Stimulated activated effector memory CD8-positive, alpha-beta T cell treated with anti-CD3 and anti-CD28 coated beads, Interleukin-12 subunit alpha, Interleukin-12 subunit beta, amount 100 ng/mL, for 72 hours (primary cell): ENCODE data around the gene SDHB.
"Not testable (repeated sequence)": the region's sequence is repeated elsewhere in the genome, so short reads cannot be mapped to it uniquely, and the experiment has no call there.

ENCODE experiments used
- ATAC-seq: fragments of 150-1000 bp; cut with Tn5 transposase; 2 replicates; pipeline ENCODE4 v1.10.0; 2021
- DNase-seq, 2 donors: peaks; one replicate each; pipeline ENCODE4 v3.0.0; 2021 to 2022; ENCODE audit warnings: low spot score in 2 of 2
- H3K27ac Mint-ChIP-seq: one replicate; pipeline ENCODE4 v1.8.0; 2022; ENCODE audit warnings: mild to moderate bottlenecking, mixed read lengths
- H3K36me3 Mint-ChIP-seq: one replicate; pipeline ENCODE4 v1.8.0; 2022; ENCODE audit warnings: mild to moderate bottlenecking, mixed read lengths
- H3K4me1 Mint-ChIP-seq: one replicate; pipeline ENCODE4 v1.8.0; 2022; ENCODE audit warnings: mixed read lengths
- H3K4me3 Mint-ChIP-seq: one replicate; pipeline ENCODE4 v1.8.0; 2022; ENCODE audit warnings: mild to moderate bottlenecking, mixed read lengths
- H3K9me3 Mint-ChIP-seq: one replicate; pipeline ENCODE4 v1.8.0; 2022; ENCODE audit warnings: mixed read lengths

Gene SDHB

GRCh38 chr1:17062751-17063150, 8.9 kb upstream of the SDHB start:
- H3K9me3 Mint-ChIP-seq, H3K36me3 Mint-ChIP-seq, ATAC-seq, H3K27ac Mint-ChIP-seq, H3K4me3 Mint-ChIP-seq, DNase-seq, H3K4me1 Mint-ChIP-seq: not testable (repeated sequence)

GRCh38 chr1:17061892-17062291, 8.1 kb upstream of the SDHB start:
- H3K36me3 Mint-ChIP-seq, result no peaks in the 10 kb centered on the region
- DNase-seq, result no peak
- H3K27ac Mint-ChIP-seq, result no peak overlapping the region
- H3K4me3 Mint-ChIP-seq, result no peak overlapping the region
- ATAC-seq, result no peak
- H3K4me1 Mint-ChIP-seq, result no peaks in the 10 kb centered on the region
- H3K9me3 Mint-ChIP-seq, result no peaks in the 10 kb centered on the region

- Mint-ChIP-seq H3K9me3 (no peaks in the 10 kb centered on the region), H3K4me3 (no peak overlapping the region), H3K27ac (no peak overlapping the region), H3K36me3 (no peaks in the 10 kb centered on the region), H3K4me1 (no peaks in the 10 kb centered on the region)
- DNase-seq (no peak), ATAC-seq (no peak)
These were observed 7.7 kb upstream of the SDHB start for GRCh38 chr1:17061486-17061885.

GRCh38 chr1:17060306-17060749, 6.5 kb upstream of the SDHB start:
- Mint-ChIP-seq H3K27ac (no peak overlapping the region), H3K9me3 (no peaks in the 10 kb centered on the region), H3K36me3 (no peaks in the 10 kb centered on the region), H3K4me1 (no peaks in the 10 kb centered on the region), H3K4me3 (no peak overlapping the region)
- DNase-seq, result no peak
- ATAC-seq, result no peak

GRCh38 chr1:17059391-17060305, 5.8 kb upstream of the SDHB start:
- ATAC-seq (peak; percentile 88), DNase-seq (peak; percentile 24 to 63)
- H3K36me3 Mint-ChIP-seq, result peaks cover 6% of the 10 kb centered on the region
- no peak overlapping the region for H3K4me3 Mint-ChIP-seq
- no peak overlapping the region for H3K27ac Mint-ChIP-seq
- no peaks in the 10 kb centered on the region for H3K9me3 Mint-ChIP-seq
- H3K4me1 Mint-ChIP-seq, result no peaks in the 10 kb centered on the region

GRCh38 chr1:17056551-17056950, 2.7 kb upstream of the SDHB start:
- Mint-ChIP-seq H3K27ac (no peak overlapping the region), H3K36me3 (peaks cover 23% of the 10 kb centered on the region), H3K9me3 (no peaks in the 10 kb centered on the region), H3K4me3 (no peak overlapping the region), H3K4me1 (peaks cover 11% of the 10 kb centered on the region)
- no peak for ATAC-seq
- no peak for DNase-seq

- H3K27ac Mint-ChIP-seq, result no peak overlapping the region
- no peak for ATAC-seq
- H3K4me3 Mint-ChIP-seq, result no peak overlapping the region
These were observed 2.0 kb upstream of the SDHB start for GRCh38 chr1:17055801-17056200.

GRCh38 chr1:17053086-17053684, 647 bp downstream of the SDHB start:
- H3K9me3 Mint-ChIP-seq, result no peaks in the 10 kb centered on the region
- H3K4me1 Mint-ChIP-seq, result peaks cover 17% of the 10 kb centered on the region
- peak overlapping the region; percentile 98 for H3K27ac Mint-ChIP-seq
- H3K36me3 Mint-ChIP-seq, result peaks cover 56% of the 10 kb centered on the region
- peak overlapping the region; percentile 95 for H3K4me3 Mint-ChIP-seq
- DNase-seq (no peak), ATAC-seq (no peak)

More at GRCh38 chr1:17055801-17056200, 2.0 kb upstream of the SDHB start:
- peaks cover 17% of the 10 kb centered on the region for H3K4me1 Mint-ChIP-seq
- DNase-seq, result no peak
- peaks cover 30% of the 10 kb centered on the region for H3K36me3 Mint-ChIP-seq
- no peaks in the 10 kb centered on the region for H3K9me3 Mint-ChIP-seq

- Mint-ChIP-seq H3K27ac (no peak overlapping the region), H3K36me3 (peaks cover 61% of the 10 kb centered on the region), H3K9me3 (no peaks in the 10 kb centered on the region), H3K4me1 (peaks cover 17% of the 10 kb centered on the region), H3K4me3 (peak overlapping the region; percentile 95)
- no peak for ATAC-seq
- no peak for DNase-seq
These were observed 1.2 kb downstream of the SDHB start for GRCh38 chr1:17052641-17053040.

- DNase-seq, result no peak
- Mint-ChIP-seq H3K27ac (no peak overlapping the region), H3K4me3 (peak overlapping the region; percentile 95), H3K9me3 (no peaks in the 10 kb centered on the region), H3K4me1 (peaks cover 17% of the 10 kb centered on the region), H3K36me3 (peaks cover 63% of the 10 kb centered on the region)
- ATAC-seq, result no peak
These were observed 1.8 kb downstream of the SDHB start for GRCh38 chr1:17052038-17052437.

GRCh38 chr1:17047924-17048323, 5.9 kb downstream of the SDHB start:
- DNase-seq, result no peak
- H3K27ac Mint-ChIP-seq, result no peak overlapping the region
- H3K4me1 Mint-ChIP-seq, result peaks cover 12% of the 10 kb centered on the region
- H3K4me3 Mint-ChIP-seq, result no peak overlapping the region
- no peaks in the 10 kb centered on the region for H3K9me3 Mint-ChIP-seq
- ATAC-seq, result no peak
- H3K36me3 Mint-ChIP-seq, result peaks cover 70% of the 10 kb centered on the region

- H3K4me3 Mint-ChIP-seq, result no peak overlapping the region
- DNase-seq (no peak), ATAC-seq (no peak)
- H3K36me3 Mint-ChIP-seq, result peaks cover 83% of the 10 kb centered on the region
- H3K27ac Mint-ChIP-seq, result no peak overlapping the region
- peaks cover 10% of the 10 kb centered on the region for H3K4me1 Mint-ChIP-seq
- no peaks in the 10 kb centered on the region for H3K9me3 Mint-ChIP-seq
These were observed 7.5 kb downstream of the SDHB start for GRCh38 chr1:17046334-17046657.

- Mint-ChIP-seq H3K27ac (peak overlapping the region; percentile 69), H3K4me1 (peaks cover 6% of the 10 kb centered on the region), H3K36me3 (peaks cover 83% of the 10 kb centered on the region), H3K9me3 (no peaks in the 10 kb centered on the region), H3K4me3 (no peak overlapping the region)
- ATAC-seq, result no peak
- no peak for DNase-seq
These were observed 8.0 kb downstream of the SDHB start for GRCh38 chr1:17045634-17046333.

GRCh38 chr1:17045150-17045549, 8.7 kb downstream of the SDHB start:
- H3K27ac Mint-ChIP-seq, result peak overlapping the region; percentile 69
- H3K9me3 Mint-ChIP-seq, result no peaks in the 10 kb centered on the region
- peaks cover 6% of the 10 kb centered on the region for H3K4me1 Mint-ChIP-seq
- ATAC-seq (no peak), DNase-seq (no peak)
- peaks cover 83% of the 10 kb centered on the region for H3K36me3 Mint-ChIP-seq
- no peak overlapping the region for H3K4me3 Mint-ChIP-seq

- Mint-ChIP-seq H3K4me1 (peaks cover 6% of the 10 kb centered on the region), H3K27ac (no peak overlapping the region), H3K4me3 (no peak overlapping the region), H3K9me3 (no peaks in the 10 kb centered on the region), H3K36me3 (peaks cover 83% of the 10 kb centered on the region)
- DNase-seq (no peak), ATAC-seq (no peak)
These were observed 10.2 kb downstream of the SDHB start for GRCh38 chr1:17043676-17044075.
